ENCODE results near the gene PON1. TPM values are rescaled to one million over a fixed set of nuclear protein-coding genes. Genes with fewer than 3 reads are reported as not detected.

PON1 gene
- total and polyA plus RNA-seq, 2 donors (not counting 1 experiment from before 2014, with no cell fraction given), result not detected

DNA sequence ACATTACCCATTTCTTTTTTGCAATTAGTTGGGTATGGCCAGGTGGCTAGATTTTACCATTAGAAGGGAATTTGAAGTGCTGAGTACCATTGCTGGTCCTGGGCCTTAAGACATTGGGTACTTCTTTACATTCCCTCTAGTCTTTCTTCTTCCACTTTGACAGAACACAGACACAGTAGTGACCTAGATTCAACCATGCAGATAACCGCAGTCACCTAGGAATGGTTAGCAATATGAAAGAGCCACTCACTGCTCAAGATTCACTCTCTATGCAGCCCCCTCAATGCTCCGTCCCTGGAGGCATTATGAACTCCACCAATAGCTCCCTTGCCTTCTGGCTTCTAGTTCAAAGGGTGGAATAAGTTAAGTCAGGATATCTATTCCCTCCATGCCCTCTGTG lies 16.2 kb upstream of the PON1 start:
- Mint-ChIP-seq H3K27me3 (peaks cover 2% of the 10 kb centered on the region), H3K27ac (no peak overlapping the region), H3K4me1 (no peaks in the 10 kb centered on the region), H3K9me3 (ENCODE audit: insufficient read depth) (no peaks in the 10 kb centered on the region), H3K4me3 (no peak overlapping the region)
- no peak overlapping the region for H3K4me3 ChIP-seq (ENCODE audit: control extremely low read depth in 1 of 5, extremely low read depth in 1 of 5, insufficient read depth in 1 of 5, low read depth in 2 of 5, low read length in 4 of 5)
- H3K9ac ChIP-seq (ENCODE audit: low read length), result no peak overlapping the region
- CTCF ChIA-PET, result no interaction called here
- no peak overlapping the region for H3K27ac ChIP-seq (ENCODE audit: low read length in 2 of 2)
- no peaks in the 10 kb centered on the region for H3K9me3 ChIP-seq (ENCODE audit: control extremely low read depth in 1 of 3, control insufficient read depth in 2 of 3, insufficient read depth in 1 of 3, low read length in 2 of 3)
- ATAC-seq (ENCODE audit: low read depth) (no peak), DNase-seq (no peak)
- no peak for TF ChIP-seq EZH2 (IDR thresholded peaks at IDR 0.05; ENCODE audit: borderline replicate concordance, insufficient read depth, low read depth, low read length, poor library complexity, severe bottlenecking)
- TF ChIP-seq, protein P1, sequence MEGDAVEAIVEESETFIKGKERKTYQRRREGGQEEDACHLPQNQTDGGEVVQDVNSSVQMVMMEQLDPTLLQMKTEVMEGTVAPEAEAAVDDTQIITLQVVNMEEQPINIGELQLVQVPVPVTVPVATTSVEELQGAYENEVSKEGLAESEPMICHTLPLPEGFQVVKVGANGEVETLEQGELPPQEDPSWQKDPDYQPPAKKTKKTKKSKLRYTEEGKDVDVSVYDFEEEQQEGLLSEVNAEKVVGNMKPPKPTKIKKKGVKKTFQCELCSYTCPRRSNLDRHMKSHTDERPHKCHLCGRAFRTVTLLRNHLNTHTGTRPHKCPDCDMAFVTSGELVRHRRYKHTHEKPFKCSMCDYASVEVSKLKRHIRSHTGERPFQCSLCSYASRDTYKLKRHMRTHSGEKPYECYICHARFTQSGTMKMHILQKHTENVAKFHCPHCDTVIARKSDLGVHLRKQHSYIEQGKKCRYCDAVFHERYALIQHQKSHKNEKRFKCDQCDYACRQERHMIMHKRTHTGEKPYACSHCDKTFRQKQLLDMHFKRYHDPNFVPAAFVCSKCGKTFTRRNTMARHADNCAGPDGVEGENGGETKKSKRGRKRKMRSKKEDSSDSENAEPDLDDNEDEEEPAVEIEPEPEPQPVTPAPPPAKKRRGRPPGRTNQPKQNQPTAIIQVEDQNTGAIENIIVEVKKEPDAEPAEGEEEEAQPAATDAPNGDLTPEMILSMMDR (IDR thresholded peaks at IDR 0.05), result no peak
- POLR2A ChIA-PET, result no interaction called here
- H3K79me2 ChIP-seq (ENCODE audit: control insufficient read depth, insufficient read depth, low read length), result no peaks in the 10 kb centered on the region
- intact Hi-C loops (cut with micrococcal nuclease), result loop anchor here (10.0 kb wide), 1 partner anchor 134 kb away; no protein-coding TSS in a partner anchor
- no peaks in the 10 kb centered on the region for H3K4me1 ChIP-seq (ENCODE audit: control insufficient read depth in 2 of 2, insufficient read depth in 2 of 2, low read length in 2 of 2)
- H3K4me2 ChIP-seq (replicated peaks; ENCODE audit: low read depth, low read length, poor library complexity, severe bottlenecking), result no peak overlapping the region
- WGBS (ENCODE audit: insufficient coverage), result 83% methylated on average over 1 of the region's 2 CpGs
- H3K36me3 ChIP-seq (replicated peaks in 1 of 2; ENCODE audit: control extremely low read depth in 1 of 2, control insufficient read depth in 1 of 2, extremely low read depth in 1 of 2, insufficient read depth in 2 of 2, low read length in 1 of 2), result no peaks in the 10 kb centered on the region
- no peaks in the 10 kb centered on the region for H3K27me3 ChIP-seq (replicated peaks in 1 of 4; ENCODE audit: control extremely low read depth in 1 of 4, control insufficient read depth in 3 of 4, insufficient read depth in 4 of 4, low read length in 3 of 4)
- H2AFZ ChIP-seq (ENCODE audit: insufficient read depth, low read depth, low read length, poor library complexity, severe bottlenecking), result no peak overlapping the region
- H4K20me1 ChIP-seq (ENCODE audit: control insufficient read depth, insufficient read depth, low read length, poor library complexity, severe bottlenecking), result no peaks in the 10 kb centered on the region

DNA sequence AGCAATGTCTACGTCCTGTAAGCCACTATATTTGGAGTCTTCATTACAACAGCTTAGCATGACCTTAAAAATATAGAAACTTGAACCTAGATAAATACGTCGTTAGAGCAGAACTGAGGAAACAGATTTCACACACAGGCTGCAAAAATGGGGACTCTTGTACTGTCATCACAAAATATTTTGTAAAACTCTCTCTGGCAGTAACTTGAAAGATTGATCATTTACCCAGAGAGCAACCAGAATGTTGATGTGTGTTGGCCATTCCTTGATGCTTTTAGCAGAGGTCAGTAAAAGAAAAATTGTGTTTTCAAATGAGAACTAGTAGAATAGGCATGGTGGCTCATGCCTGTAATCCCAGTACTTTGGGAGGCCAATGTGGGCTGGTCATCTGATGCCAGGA lies 14.5 kb upstream of the PON1 start:
- no peaks in the 10 kb centered on the region for H3K9me3 ChIP-seq (ENCODE audit: control extremely low read depth in 1 of 3, control insufficient read depth in 2 of 3, insufficient read depth in 1 of 3, low read length in 2 of 3)
- no peaks in the 10 kb centered on the region for H3K36me3 ChIP-seq (replicated peaks in 1 of 2; ENCODE audit: control extremely low read depth in 1 of 2, control insufficient read depth in 1 of 2, extremely low read depth in 1 of 2, insufficient read depth in 2 of 2, low read length in 1 of 2)
- no peak overlapping the region for H3K27ac ChIP-seq (ENCODE audit: low read length in 2 of 2)
- no peaks in the 10 kb centered on the region for H4K20me1 ChIP-seq (ENCODE audit: control insufficient read depth, insufficient read depth, low read length, poor library complexity, severe bottlenecking)
- no peak overlapping the region for H3K27ac Mint-ChIP-seq
- no peaks in the 10 kb centered on the region for H3K27me3 Mint-ChIP-seq
- no peaks in the 10 kb centered on the region for H3K27me3 ChIP-seq (replicated peaks in 1 of 4; ENCODE audit: control extremely low read depth in 1 of 4, control insufficient read depth in 3 of 4, insufficient read depth in 4 of 4, low read length in 3 of 4)
- POLR2A ChIA-PET, result no interaction called here
- no peak overlapping the region for H3K9ac ChIP-seq (ENCODE audit: low read length)
- TF ChIP-seq, protein P1 (IDR thresholded peaks at IDR 0.05), result no peak
- no peak for TF ChIP-seq EZH2 (IDR thresholded peaks at IDR 0.05; ENCODE audit: borderline replicate concordance, insufficient read depth, low read depth, low read length, poor library complexity, severe bottlenecking)
- no peaks in the 10 kb centered on the region for H3K4me1 Mint-ChIP-seq
- H3K4me3 ChIP-seq (ENCODE audit: control extremely low read depth in 1 of 5, extremely low read depth in 1 of 5, insufficient read depth in 1 of 5, low read depth in 2 of 5, low read length in 4 of 5), result no peak overlapping the region
- WGBS (ENCODE audit: insufficient coverage), result 100% methylated on average over 3 of the region's 3 CpGs
- no peak for DNase-seq
- no peak for ATAC-seq (ENCODE audit: low read depth)
- no peaks in the 10 kb centered on the region for H3K4me1 ChIP-seq (ENCODE audit: control insufficient read depth in 2 of 2, insufficient read depth in 2 of 2, low read length in 2 of 2)
- no peaks in the 10 kb centered on the region for H3K9me3 Mint-ChIP-seq (ENCODE audit: insufficient read depth)
- no peak overlapping the region for H2AFZ ChIP-seq (ENCODE audit: insufficient read depth, low read depth, low read length, poor library complexity, severe bottlenecking)
- H3K4me3 Mint-ChIP-seq, result no peak overlapping the region
- H3K4me2 ChIP-seq (replicated peaks; ENCODE audit: low read depth, low read length, poor library complexity, severe bottlenecking), result no peak overlapping the region
- CTCF ChIA-PET, result interaction anchor here (0.7 kb wide), 1 partner anchor 138 kb away, joined by 3 read pairs; no protein-coding TSS in a partner anchor
- intact Hi-C loops (cut with micrococcal nuclease), result no loop called here
- H3K79me2 ChIP-seq (ENCODE audit: control insufficient read depth, insufficient read depth, low read length), result no peaks in the 10 kb centered on the region
